ENCODE measurements around the gene TCERG1L.

Gene TCERG1L

GRCh38 chr10:131270461-131271190, 40.9 kb downstream of the TCERG1L start:
- no peak for DNase-seq

GRCh38 chr10:131269776-131270460, 41.6 kb downstream of the TCERG1L start:
- no peak for DNase-seq

GRCh38 chr10:131267814-131268095, 43.8 kb downstream of the TCERG1L start:
- no peak for DNase-seq

GRCh38 chr10:131266936-131267813, 44.3 kb downstream of the TCERG1L start:
- no peak for DNase-seq

GRCh38 chr10:131264110-131264788, 47.3 kb downstream of the TCERG1L start:
- no peak for DNase-seq

- no peak for DNase-seq
Observed at GRCh38 chr10:131261890-131262475, 49.5 kb downstream of the TCERG1L start.

- no peak for DNase-seq
Observed at GRCh38 chr10:131260452-131261211, 50.9 kb downstream of the TCERG1L start.

- no peak for DNase-seq
Observed at GRCh38 chr10:131260031-131260430, 51.5 kb downstream of the TCERG1L start.

- no peak for DNase-seq
Observed at GRCh38 chr10:131259535-131259934, 52.0 kb downstream of the TCERG1L start.

GRCh38 chr10:131258256-131258655, 53.3 kb downstream of the TCERG1L start:
- no peak for DNase-seq

GRCh38 chr10:131257027-131257426, 54.5 kb downstream of the TCERG1L start:
- DNase-seq, result no peak

GRCh38 chr10:131254859-131255252, 56.7 kb downstream of the TCERG1L start:
- no peak for DNase-seq

- DNase-seq, result no peak
Observed at GRCh38 chr10:131253931-131254858, 57.3 kb downstream of the TCERG1L start.

GRCh38 chr10:131252567-131253276, 58.8 kb downstream of the TCERG1L start:
- no peak for DNase-seq

- DNase-seq, result no peak
Observed at GRCh38 chr10:131251146-131251541, 60.4 kb downstream of the TCERG1L start.

- no peak for DNase-seq
Observed at GRCh38 chr10:131250454-131251145, 60.9 kb downstream of the TCERG1L start.

- no peak for DNase-seq
Observed at GRCh38 chr10:131249955-131250344, 61.6 kb downstream of the TCERG1L start.

- DNase-seq, result no peak
Observed at GRCh38 chr10:131249238-131249954, 62.1 kb downstream of the TCERG1L start.
